KMS-11 (cell line): ENCODE measurements around the gene PHACTR1.

Source experiments
- H2AFZ ChIP-seq: fragments of 200-600 bp; sonication (generic); 2 replicates; pipeline ENCODE4 v1.6.1; 2016; ENCODE audit warnings: antibody characterized with exemption, mixed run types, low read depth
- H3K27ac ChIP-seq: fragments of 200-600 bp; sonication (generic); 2 replicates; pipeline ENCODE4 v1.6.1; 2016; ENCODE audit warnings: mild to moderate bottlenecking, mixed run types
- H3K27me3 ChIP-seq: fragments of 200-600 bp; sonication (generic); 2 replicates; pipeline ENCODE4 v1.6.1; 2017; ENCODE audit warnings: mild to moderate bottlenecking, low read depth, mixed run types, moderate library complexity; ENCODE audit not compliant: insufficient read depth
- H3K36me3 ChIP-seq: fragments of 200-600 bp; sonication (generic); 2 replicates; pipeline ENCODE4 v1.6.1; 2017; ENCODE audit warnings: mild to moderate bottlenecking, mixed run types; ENCODE audit not compliant: insufficient read depth
- H3K4me1 ChIP-seq: fragments of 200-600 bp; sonication (generic); 2 replicates; pipeline ENCODE4 v1.6.1; 2016; ENCODE audit warnings: mild to moderate bottlenecking, low read depth, mixed run types; ENCODE audit not compliant: poor library complexity, severe bottlenecking
- H3K4me2 ChIP-seq: fragments of 200-600 bp; sonication (generic); 2 replicates; pipeline ENCODE4 v1.7.0; 2016; ENCODE audit warnings: mild to moderate bottlenecking, mixed run types
- H3K4me3 ChIP-seq: fragments of 200-600 bp; sonication (generic); IDR thresholded peaks from 2 replicates; pipeline ENCODE4 v1.6.1; 2017; ENCODE audit warnings: low read depth, low read length, mixed read lengths; ENCODE audit not compliant: insufficient read depth
- H3K79me2 ChIP-seq: fragments of 200-600 bp; sonication (generic); 2 replicates; pipeline ENCODE4 v1.6.1; 2016; ENCODE audit warnings: low read depth, mixed run types; ENCODE audit not compliant: insufficient read depth
- H3K9ac ChIP-seq: fragments of 200-600 bp; sonication (generic); 2 replicates; pipeline ENCODE4 v1.6.1; 2016; ENCODE audit warnings: mild to moderate bottlenecking, mixed run types
- H4K20me1 ChIP-seq: fragments of 200-600 bp; sonication (generic); 2 replicates; pipeline ENCODE4 v1.6.1; 2016; ENCODE audit warnings: mild to moderate bottlenecking, mixed run types; ENCODE audit not compliant: insufficient read depth
- TF ChIP-seq, protein P1 (sequence below): fragments of 200-600 bp; sonication (generic); conservative IDR thresholded peaks from 2 replicates; pipeline ENCODE4 v1.6.1; 2017; ENCODE audit warnings: low read depth, mild to moderate bottlenecking, antibody characterized with exemption, low read length, moderate library complexity, mixed read lengths

PHACTR1 gene

DNA sequence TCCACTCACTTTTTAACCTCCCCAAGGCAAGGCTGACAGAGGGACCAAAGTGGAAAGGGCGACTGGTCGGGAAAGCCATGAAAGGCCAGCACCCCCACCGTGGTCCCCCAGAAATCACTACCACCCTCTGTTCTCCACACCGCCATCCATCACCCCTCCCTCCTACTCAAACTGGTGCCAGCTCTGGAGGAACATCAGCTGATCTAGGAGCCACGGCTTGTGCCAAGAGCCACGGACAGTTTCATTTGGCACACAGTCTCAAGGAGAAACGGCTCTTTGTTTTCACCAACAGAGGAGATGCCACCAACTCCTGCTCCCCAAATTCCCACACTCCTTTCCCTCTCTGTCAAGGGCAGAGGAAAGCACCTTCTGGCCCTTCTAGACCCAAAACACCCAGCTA, 585.7 kb downstream of the PHACTR1 start:
- H3K36me3 ChIP-seq = no peaks in the 10 kb centered on the region
- peak overlapping the region; percentile 96 for H3K4me2 ChIP-seq

DNA sequence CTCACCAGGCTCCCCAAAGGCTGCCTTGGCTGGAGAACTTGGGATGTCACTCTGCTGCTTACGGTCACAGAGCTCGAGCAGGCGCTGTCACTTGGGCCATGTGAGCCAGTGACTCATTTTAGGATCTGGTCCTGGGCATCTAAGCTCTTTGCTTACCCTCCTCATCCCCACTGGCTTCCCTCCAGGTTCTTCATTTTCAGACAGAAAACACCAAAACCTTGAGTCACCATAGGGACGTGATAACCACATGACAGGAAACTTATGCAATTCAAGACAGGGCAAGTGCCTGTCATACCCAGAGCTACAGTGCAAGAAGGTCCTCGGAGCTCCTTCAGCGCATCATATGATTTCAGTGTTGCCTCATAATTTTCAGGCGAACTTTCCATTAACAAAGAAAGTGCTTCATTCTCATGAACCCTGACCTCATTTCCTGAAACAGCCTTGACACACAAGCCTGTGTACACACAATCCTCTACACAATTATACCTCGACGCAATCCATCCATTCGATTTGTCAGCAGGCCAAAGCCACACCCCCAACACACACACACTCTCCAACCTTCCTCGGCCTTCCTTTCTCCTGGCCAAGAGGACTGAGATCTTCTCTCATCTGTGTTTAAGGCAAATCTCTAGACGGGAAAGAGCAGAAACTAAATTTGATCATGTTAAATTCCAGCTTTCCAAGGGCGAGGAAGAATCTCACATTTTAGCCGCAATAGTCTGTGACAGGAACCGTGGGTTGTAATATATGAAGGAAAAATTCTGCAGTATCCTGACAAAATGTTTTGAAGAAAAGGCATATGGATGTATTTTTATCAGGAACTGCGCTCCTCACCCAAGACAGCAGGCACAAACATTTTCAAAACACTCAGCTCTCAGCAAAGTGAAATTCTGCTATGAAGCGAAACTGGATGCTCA, 586.4 kb downstream of the PHACTR1 start:
- peak overlapping the region; percentile 53 for H3K27ac ChIP-seq
- TF ChIP-seq, protein P1, sequence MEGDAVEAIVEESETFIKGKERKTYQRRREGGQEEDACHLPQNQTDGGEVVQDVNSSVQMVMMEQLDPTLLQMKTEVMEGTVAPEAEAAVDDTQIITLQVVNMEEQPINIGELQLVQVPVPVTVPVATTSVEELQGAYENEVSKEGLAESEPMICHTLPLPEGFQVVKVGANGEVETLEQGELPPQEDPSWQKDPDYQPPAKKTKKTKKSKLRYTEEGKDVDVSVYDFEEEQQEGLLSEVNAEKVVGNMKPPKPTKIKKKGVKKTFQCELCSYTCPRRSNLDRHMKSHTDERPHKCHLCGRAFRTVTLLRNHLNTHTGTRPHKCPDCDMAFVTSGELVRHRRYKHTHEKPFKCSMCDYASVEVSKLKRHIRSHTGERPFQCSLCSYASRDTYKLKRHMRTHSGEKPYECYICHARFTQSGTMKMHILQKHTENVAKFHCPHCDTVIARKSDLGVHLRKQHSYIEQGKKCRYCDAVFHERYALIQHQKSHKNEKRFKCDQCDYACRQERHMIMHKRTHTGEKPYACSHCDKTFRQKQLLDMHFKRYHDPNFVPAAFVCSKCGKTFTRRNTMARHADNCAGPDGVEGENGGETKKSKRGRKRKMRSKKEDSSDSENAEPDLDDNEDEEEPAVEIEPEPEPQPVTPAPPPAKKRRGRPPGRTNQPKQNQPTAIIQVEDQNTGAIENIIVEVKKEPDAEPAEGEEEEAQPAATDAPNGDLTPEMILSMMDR = no peak
- peak overlapping the region; percentile 33; the same call in 1 of the 2 replicates for H2AFZ ChIP-seq
- H3K27me3 ChIP-seq = no peaks in the 10 kb centered on the region
- H3K79me2 ChIP-seq = no peaks in the 10 kb centered on the region
- H3K4me3 ChIP-seq = no peak overlapping the region
- peaks cover 39% of the 10 kb centered on the region for H3K4me1 ChIP-seq
- H4K20me1 ChIP-seq = no peaks in the 10 kb centered on the region
- peak overlapping the region; percentile 27; the same call in 1 of the 2 replicates for H3K9ac ChIP-seq
- peak overlapping the region; percentile 96 for H3K4me2 ChIP-seq
- no peaks in the 10 kb centered on the region for H3K36me3 ChIP-seq

More for the DNA sequence above, 585.7 kb downstream of the PHACTR1 start:
- Histone ChIP-seq H3K9ac (peak overlapping the region; percentile 27; the same call in 1 of the 2 replicates), H3K4me1 (peaks cover 39% of the 10 kb centered on the region), H2AFZ (no peak overlapping the region), H3K79me2 (no peaks in the 10 kb centered on the region), H3K27ac (peak overlapping the region; percentile 53; the same call in 1 of the 2 replicates), H3K27me3 (no peaks in the 10 kb centered on the region), H3K4me3 (no peak overlapping the region), H4K20me1 (no peaks in the 10 kb centered on the region)
- TF ChIP-seq, protein P1 = no peak

- no peaks in the 10 kb centered on the region for H4K20me1 ChIP-seq
- H3K4me3 ChIP-seq = no peak overlapping the region
- peaks cover 39% of the 10 kb centered on the region for H3K4me1 ChIP-seq
- H3K36me3 ChIP-seq = no peaks in the 10 kb centered on the region
- no peak overlapping the region for H2AFZ ChIP-seq
- peak overlapping the region; percentile 96 for H3K4me2 ChIP-seq
- H3K27me3 ChIP-seq = no peaks in the 10 kb centered on the region
- peak overlapping the region; percentile 53 for H3K27ac ChIP-seq
- no peaks in the 10 kb centered on the region for H3K79me2 ChIP-seq
- TF ChIP-seq, protein P1 = no peak
- H3K9ac ChIP-seq = peak overlapping the region; percentile 27; the same call in 1 of the 2 replicates
Observed at GRCh38 chr6:13303668-13304017, 587.1 kb downstream of the PHACTR1 start.

DNA sequence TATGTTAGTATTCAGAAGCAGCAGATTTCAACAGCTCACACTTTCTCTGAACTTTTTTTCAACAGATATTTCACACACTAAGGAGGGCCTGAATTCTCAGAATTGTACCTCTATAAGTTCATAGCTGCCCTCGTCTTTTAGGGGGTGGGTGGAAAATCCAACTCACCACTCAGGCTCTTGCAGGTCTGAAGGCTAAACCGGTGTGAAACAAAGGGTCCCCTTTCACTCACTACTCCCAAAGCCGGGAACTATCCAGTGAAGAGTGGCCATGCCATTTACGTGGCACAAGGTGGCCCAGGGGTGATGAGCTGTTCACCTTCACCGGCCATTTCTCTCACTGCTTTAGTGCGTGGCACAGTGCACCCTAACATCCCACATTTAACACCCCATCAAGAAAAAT, 587.5 kb downstream of the PHACTR1 start:
- no peaks in the 10 kb centered on the region for H3K79me2 ChIP-seq
- no peak overlapping the region for H3K4me3 ChIP-seq
- peak overlapping the region; percentile 96 for H3K4me2 ChIP-seq
- H3K27ac ChIP-seq = peak overlapping the region; percentile 53
- H4K20me1 ChIP-seq = no peaks in the 10 kb centered on the region
- H3K27me3 ChIP-seq = no peaks in the 10 kb centered on the region
- H3K9ac ChIP-seq = no peak overlapping the region; the same call in 1 of the 2 replicates
- no peaks in the 10 kb centered on the region for H3K36me3 ChIP-seq
- peaks cover 39% of the 10 kb centered on the region for H3K4me1 ChIP-seq
- H2AFZ ChIP-seq = peak overlapping the region; percentile 7; the same call in 1 of the 2 replicates
- TF ChIP-seq, protein P1 = no peak
